NCI-H2107 treated with DMSO at 0.1 percent for 48 hours (cell line): Measurements from ENCODE around the gene TMEM39A.
A peak's percentile ranks its signal among the peaks of the same experiment; 100 is the strongest.

Experiments
- DNase-seq: peaks from one replicate; lab custom pipeline; 2025; ENCODE audit not compliant: unreplicated experiment; lab: John Stamatoyannopoulos, UW

Gene TMEM39A

GRCh38 chr3:119401503-119402440, 61.6 kb downstream of the TMEM39A start:
- DNase-seq, result no peak

- DNase-seq, result no peak
These were observed 62.3 kb downstream of the TMEM39A start for GRCh38 chr3:119401069-119401468.

DNA sequence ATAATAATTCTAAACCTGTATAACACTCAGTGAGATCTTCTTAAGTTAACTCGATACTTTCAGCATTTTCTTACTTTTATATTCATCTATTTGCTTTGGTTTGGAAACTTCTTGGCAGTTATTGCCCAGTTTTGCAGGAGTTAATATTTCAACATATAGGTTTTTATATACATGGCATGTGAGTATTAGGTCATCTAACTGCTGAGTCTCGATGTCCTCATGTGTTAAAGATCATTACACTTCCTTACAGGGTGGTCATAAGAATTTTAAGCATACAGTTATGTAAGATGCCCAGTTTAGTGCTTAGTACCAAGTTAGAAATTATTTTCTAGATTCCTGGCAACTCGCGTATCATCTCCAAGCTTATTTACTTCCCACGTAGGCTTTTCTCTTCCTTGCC, 62.9 kb downstream of the TMEM39A start:
- no peak for DNase-seq

- no peak for DNase-seq
These were observed 66.5 kb downstream of the TMEM39A start for GRCh38 chr3:119396870-119397269.

DNA sequence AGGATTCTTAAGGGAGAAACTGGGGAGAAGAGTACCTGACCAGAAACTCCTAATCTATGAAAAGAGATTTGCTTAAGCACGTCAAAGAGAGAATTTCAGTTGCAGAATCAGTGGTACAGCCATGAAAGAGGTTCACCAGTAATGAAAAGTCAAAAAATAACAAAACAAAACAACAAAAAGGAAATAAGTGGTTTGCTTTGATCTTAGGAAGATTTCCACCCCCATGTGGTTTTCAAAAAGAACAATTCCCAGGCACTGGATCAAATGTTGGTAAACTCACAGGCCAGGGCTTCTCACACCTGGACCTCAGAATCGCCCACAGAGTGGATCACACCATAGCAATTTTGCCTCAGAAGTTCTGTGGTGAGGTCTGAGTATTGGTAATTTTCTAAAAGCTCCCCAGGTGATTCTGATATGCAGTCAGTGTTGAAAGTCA, 67.5 kb downstream of the TMEM39A start:
- DNase-seq, result no peak

- DNase-seq, result no peak
These were observed 74.8 kb downstream of the TMEM39A start for GRCh38 chr3:119388577-119388976.

DNA sequence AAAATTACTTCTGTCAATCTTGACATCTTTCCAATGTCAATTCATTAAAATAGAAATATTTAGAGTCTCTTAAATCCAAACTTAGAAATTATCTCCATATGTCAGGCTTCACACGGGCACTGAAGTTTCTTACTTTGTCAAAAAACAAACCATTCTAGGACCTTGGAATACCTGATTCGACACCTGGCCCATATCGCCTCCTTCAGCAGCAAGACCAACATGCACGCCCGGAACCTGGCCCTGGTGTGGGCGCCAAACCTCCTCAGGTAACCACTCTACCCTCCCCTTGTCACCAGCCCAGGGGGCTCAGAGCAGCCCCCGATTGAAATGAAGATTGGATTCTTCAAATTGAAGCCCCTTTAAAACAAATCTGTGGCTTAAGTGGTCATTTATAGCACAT, 81.3 kb downstream of the TMEM39A start:
- no peak for DNase-seq

- DNase-seq, result peak; percentile 38
These were observed 82.7 kb downstream of the TMEM39A start for GRCh38 chr3:119380697-119381096.
